Mononuclear cell (primary cell): ENCODE data around the gene NUDT15. TPM values are rescaled to one million over a fixed set of nuclear protein-coding genes. Genes with fewer than 3 reads are reported as not detected.
"Not testable (repeated sequence)": the region's sequence is repeated elsewhere in the genome, so short reads cannot be mapped to it uniquely, and the experiment has no call there.

Experiments used
- H3K27me3 ChIP-seq: 2 replicates; pipeline ENCODE4 v1.6.0; 2011; ENCODE audit warnings: low read length, control low read depth; ENCODE audit not compliant: insufficient read depth
- H3K4me1 ChIP-seq: 2 replicates; pipeline ENCODE4 v1.5.1; 2011; ENCODE audit warnings: mild to moderate bottlenecking, low read length, control low read depth; ENCODE audit not compliant: insufficient read depth
- H3K4me3 ChIP-seq: 2 replicates; pipeline ENCODE4 v1.5.1; 2011; ENCODE audit warnings: mild to moderate bottlenecking, low read length, moderate library complexity
- H3K9me3 ChIP-seq: 2 replicates; pipeline ENCODE4 v1.5.1; 2011; ENCODE audit warnings: low read depth, mild to moderate bottlenecking, control low read depth, low read length
- total RNA-seq: library from RNA; depleted of rRNA; stranded (reverse); fragments of >200 nt; gene quantifications from one replicate; pipeline ENCODE4 v1.2.3, GENCODE V29; 2012

Gene NUDT15
- total RNA-seq, result 8.5 TPM

GRCh38 chr13:48037346-48038173 lies at the start of gene NUDT15:
Gene NUDT15, plus strand, starts transcription at chr13:48037726. Its CDS starts 21 bp downstream, at chr13:48037747.
- H3K27me3 ChIP-seq, result no peaks in the 10 kb centered on the region
- peak within 1 kb of the TSS; percentile 83 for H3K4me3 ChIP-seq
- no peaks in the 10 kb centered on the region for H3K9me3 ChIP-seq
- peaks cover 18% of the 10 kb centered on the region for H3K4me1 ChIP-seq

DNA sequence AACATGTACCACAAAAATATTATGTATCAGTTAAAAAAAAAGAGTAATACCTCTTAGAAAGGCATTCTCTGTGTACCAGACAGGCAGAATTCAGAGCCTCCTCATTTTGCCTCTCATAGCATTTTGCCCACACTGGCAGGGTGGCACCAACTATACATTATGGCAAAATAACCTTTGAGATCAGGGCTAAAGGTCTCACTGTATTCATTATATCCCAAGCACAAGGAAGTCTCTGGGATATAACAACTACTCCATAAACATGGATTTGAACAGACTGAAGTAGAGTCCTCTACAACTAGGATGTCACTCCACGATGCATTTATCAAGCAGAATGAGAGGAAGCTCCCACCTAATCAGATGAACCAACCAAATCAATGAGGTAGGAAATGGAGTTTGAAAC lies 47.1 kb upstream of the NUDT15 start:
- H3K27me3 ChIP-seq, result no peaks in the 10 kb centered on the region
- H3K4me3 ChIP-seq, result no peak overlapping the region
- H3K9me3 ChIP-seq, result no peaks in the 10 kb centered on the region
- no peaks in the 10 kb centered on the region for H3K4me1 ChIP-seq

DNA sequence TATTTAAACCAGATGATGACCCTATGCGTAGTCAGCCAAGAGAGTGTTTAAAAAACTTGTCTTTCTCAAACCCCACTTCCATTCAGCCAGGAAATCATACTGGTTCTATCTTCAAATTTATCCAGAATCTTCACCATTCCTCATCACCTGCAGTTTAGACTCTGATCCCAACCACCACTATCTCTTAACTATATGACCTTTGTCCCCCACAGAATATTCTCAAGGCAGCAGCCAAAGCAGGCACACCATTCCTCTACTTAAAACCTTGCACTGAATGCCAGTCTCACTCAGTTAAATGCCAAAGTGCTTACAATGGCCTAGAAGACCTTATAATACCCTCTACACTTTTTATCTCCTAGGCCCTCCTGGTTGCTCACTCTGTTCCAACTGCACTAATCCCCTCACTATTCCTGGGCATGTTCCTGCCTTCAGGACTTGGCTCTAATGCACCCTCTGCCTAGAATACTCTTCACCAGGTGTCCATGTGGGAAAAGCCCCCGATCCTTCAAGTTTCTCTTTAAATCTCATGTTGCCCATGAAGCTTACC lies 46.5 kb upstream of the NUDT15 start:
- H3K4me3 ChIP-seq, result no peak overlapping the region
- no peaks in the 10 kb centered on the region for H3K9me3 ChIP-seq
- no peaks in the 10 kb centered on the region for H3K4me1 ChIP-seq
- H3K27me3 ChIP-seq, result no peaks in the 10 kb centered on the region

GRCh38 chr13:47991859-47992258 lies 45.7 kb upstream of the NUDT15 start:
- no peaks in the 10 kb centered on the region for H3K27me3 ChIP-seq
- no peaks in the 10 kb centered on the region for H3K4me1 ChIP-seq
- H3K9me3 ChIP-seq, result no peaks in the 10 kb centered on the region
- no peak overlapping the region for H3K4me3 ChIP-seq

DNA sequence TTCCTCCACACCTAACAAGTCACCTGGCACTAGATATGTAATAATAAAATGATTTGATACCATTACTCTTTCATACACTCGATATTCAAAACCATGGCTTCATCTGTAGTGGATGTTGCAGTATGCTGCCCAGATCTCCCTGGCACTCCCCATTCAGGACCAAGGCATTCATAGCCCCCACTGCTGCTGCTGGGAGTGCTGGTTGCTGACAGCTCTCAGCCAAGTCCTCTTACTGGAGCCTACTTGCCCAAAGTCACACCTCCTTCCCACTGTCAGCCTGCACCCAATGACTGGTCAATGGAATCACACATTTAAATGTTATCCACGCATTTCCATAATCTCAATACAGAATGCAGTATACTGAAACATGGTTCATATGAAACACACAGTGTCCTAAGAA lies 40.1 kb upstream of the NUDT15 start:
- Histone ChIP-seq H3K4me3 (no peak overlapping the region), H3K9me3 (no peaks in the 10 kb centered on the region), H3K4me1 (peaks cover 23% of the 10 kb centered on the region), H3K27me3 (no peaks in the 10 kb centered on the region)

DNA sequence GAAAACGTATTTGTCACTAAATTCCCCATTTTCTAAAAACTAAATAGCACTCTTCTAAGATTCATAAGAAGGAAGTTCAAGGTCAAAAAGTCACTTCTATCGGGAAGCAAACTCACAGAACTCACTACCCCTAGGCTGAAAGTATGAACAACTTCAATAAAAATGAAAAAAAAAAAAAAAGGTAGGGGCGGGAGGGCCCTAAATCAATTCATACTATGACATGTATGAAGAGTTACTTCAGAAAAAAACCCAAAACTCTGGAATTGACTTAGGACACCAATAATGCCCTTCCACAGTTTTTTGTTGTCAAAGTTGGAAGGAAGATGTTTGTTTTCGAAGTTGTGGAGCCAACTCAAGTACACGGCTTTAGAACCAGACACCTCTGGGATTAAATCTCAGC lies 37.6 kb upstream of the NUDT15 start:
- Histone ChIP-seq H3K27me3 (no peaks in the 10 kb centered on the region), H3K4me3 (peak overlapping the region; percentile 98), H3K4me1 (peaks cover 27% of the 10 kb centered on the region), H3K9me3 (no peaks in the 10 kb centered on the region)

GRCh38 chr13:48000559-48001113 lies 36.9 kb upstream of the NUDT15 start:
- Histone ChIP-seq H3K4me3 (peak overlapping the region; percentile 98), H3K9me3 (no peaks in the 10 kb centered on the region)

DNA sequence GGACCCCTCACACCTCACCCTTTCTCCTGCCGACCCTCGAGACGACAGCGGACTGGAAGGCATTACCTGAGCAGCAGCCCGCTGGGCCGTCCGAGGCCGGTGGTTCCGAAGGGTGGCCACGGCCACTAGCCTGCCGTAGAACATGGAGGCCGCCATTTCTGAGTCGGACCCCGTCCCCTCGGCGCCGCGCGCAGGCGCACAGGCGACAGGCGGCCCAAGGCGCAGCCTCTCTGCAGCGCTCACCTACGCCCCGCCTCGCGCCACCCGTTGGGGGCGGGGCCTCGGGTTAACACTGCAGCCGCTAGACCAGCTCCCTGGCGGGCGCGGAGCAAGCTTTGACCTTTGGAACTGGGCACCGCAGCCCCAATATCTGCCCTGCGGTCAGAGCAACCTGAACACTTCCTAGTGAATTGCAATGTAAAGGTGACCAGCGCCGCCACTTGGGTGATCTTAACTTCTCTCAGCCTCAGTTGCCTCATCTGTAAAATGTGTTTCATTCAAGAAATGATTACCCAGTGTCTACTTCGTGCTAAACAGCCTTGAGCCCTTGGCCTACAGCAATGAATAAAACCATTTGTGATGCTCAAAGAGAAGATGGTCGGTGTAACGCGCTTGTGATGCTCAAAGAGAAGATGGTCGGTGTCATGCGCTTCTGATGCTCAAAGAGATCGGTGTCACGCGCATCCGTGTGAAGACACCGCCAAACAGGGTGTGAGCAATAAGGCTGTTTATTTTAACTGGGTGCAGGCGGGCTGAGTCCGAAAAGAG lies 36.2 kb upstream of the NUDT15 start, which contains the start of gene SUCLA2:
TSS of gene SUCLA2 (minus strand) at position 160 of the 768 bp plus-strand sequence. CDS start at position 156, 4 bp downstream.
- Histone ChIP-seq H3K4me1 (peaks cover 27% of the 10 kb centered on the region), H3K9me3 (no peaks in the 10 kb centered on the region), H3K27me3 (no peaks in the 10 kb centered on the region), H3K4me3 (peak within 1 kb of the TSS; percentile 98)

More at GRCh38 chr13:48000559-48001113, 36.9 kb upstream of the NUDT15 start:
- no peaks in the 10 kb centered on the region for H3K27me3 ChIP-seq
- peaks cover 27% of the 10 kb centered on the region for H3K4me1 ChIP-seq

- not testable (repeated sequence) for H3K27me3 ChIP-seq, H3K4me3 ChIP-seq
These were observed 35.5 kb upstream of the NUDT15 start for GRCh38 chr13:48001999-48002398.

DNA sequence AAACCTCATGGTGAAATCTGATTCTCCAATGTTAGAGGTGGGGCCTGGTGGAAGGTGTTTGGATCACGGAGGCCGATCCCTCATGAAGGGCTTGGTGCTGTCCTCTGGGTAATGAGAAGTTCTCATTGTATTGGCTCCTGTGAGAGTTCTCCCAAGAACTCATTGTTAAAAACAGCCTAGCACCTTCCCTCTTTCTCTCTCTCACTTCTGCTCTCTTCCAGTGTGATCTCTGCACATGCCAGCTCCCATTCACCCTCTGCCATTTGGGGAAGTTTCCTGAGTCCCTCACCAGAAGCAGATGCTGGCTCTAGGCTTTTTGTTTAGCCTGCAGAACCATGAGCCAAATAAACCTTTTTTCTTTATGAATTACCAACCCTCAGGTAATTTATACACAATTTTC lies 33.3 kb upstream of the NUDT15 start:
- H3K9me3 ChIP-seq, result no peaks in the 10 kb centered on the region
- H3K27me3 ChIP-seq, result no peaks in the 10 kb centered on the region
- no peak overlapping the region for H3K4me3 ChIP-seq
- peaks cover 26% of the 10 kb centered on the region for H3K4me1 ChIP-seq

More at GRCh38 chr13:48001999-48002398, 35.5 kb upstream of the NUDT15 start:
- not testable (repeated sequence) for H3K9me3 ChIP-seq
- peaks cover 27% of the 10 kb centered on the region for H3K4me1 ChIP-seq

- Histone ChIP-seq H3K4me1 (peaks cover 8% of the 10 kb centered on the region), H3K4me3 (no peak overlapping the region), H3K27me3 (no peaks in the 10 kb centered on the region), H3K9me3 (no peaks in the 10 kb centered on the region)
These were observed 31.1 kb upstream of the NUDT15 start for GRCh38 chr13:48006396-48006795.

DNA sequence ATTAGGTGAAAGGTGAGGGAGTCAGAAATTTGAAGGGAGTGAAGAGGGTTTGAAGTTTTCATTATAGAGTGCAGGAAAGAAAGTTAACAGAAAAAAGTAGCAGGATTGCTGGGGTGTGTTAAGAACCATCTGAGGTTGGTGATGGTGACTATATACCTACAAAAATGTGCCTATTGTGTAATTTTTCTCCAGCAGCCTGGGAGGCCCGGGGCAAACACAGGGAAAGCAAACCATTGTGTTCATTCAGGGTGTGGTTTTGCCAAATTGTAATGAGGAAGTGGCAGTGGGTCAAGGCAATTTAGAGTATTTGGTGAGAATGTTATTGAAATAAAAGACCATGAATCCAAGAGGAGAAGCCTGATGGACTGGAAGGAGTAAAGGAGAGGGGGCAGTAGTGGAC lies 28.2 kb upstream of the NUDT15 start:
- H3K4me1 ChIP-seq, result no peaks in the 10 kb centered on the region
- H3K27me3 ChIP-seq, result no peaks in the 10 kb centered on the region
- no peak overlapping the region for H3K4me3 ChIP-seq
- H3K9me3 ChIP-seq, result no peaks in the 10 kb centered on the region

DNA sequence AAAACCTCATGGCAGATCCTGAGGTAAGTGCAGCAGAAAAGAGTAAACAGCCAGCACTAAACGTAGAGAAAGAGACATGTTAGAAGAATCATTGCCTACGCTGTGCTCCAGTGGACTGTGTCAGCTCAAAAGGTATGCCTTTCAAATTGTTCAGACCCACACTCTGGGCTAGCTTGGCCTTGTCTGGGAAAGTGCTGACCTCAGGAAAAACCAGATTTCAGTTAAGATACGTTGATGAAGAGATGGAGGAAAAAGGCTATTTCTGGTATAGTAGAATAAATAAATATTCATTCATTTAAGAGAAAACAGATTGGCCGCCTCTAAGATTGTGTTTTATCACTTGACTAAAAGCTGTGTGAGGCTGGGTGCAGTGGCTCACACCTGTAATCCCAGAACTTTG lies 26.8 kb upstream of the NUDT15 start:
- Histone ChIP-seq H3K4me3 (no peak overlapping the region), H3K27me3 (no peaks in the 10 kb centered on the region), H3K4me1 (no peaks in the 10 kb centered on the region), H3K9me3 (no peaks in the 10 kb centered on the region)

DNA sequence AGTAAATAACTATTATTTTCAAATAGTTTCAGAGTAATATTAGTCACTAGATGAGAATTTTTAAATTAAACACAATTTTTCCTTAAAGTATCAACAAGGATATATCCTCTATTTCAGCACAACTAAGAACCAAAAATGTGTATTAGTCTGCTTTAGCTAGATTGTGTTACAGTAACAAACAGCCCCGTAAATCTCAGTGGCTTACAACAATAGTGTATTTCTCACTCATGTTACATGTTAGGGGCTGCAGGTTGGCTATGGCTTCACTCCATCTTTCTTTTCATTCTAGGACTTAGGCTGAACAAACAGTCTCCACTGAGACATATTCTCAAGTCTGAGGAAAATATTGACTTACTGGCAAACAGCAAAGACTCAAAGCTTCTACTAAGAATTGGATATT lies 24.9 kb upstream of the NUDT15 start:
- no peaks in the 10 kb centered on the region for H3K9me3 ChIP-seq
- no peak overlapping the region for H3K4me3 ChIP-seq
- H3K4me1 ChIP-seq, result no peaks in the 10 kb centered on the region
- no peaks in the 10 kb centered on the region for H3K27me3 ChIP-seq

- no peaks in the 10 kb centered on the region for H3K4me1 ChIP-seq
- no peaks in the 10 kb centered on the region for H3K9me3 ChIP-seq
- no peak overlapping the region for H3K4me3 ChIP-seq
- no peaks in the 10 kb centered on the region for H3K27me3 ChIP-seq
These were observed 23.2 kb upstream of the NUDT15 start for GRCh38 chr13:48014359-48014758.
